Left renal cortex interstitium (tissue), 4 donors: ENCODE data around the gene CTDP1. TPM values are rescaled to one million over a fixed set of nuclear protein-coding genes. Genes with fewer than 3 reads are reported as not detected.
A peak's percentile ranks its signal among the peaks of the same experiment; 100 is the strongest.
"Not testable (repeated sequence)": the region's sequence is repeated elsewhere in the genome, so short reads cannot be mapped to it uniquely, and the experiment has no call there.

Source experiments
- DNase-seq, 4 donors: peaks; one replicate each; pipeline ENCODE4 v3.0.0-alpha.2; 2013; ENCODE audit warnings: low read depth in 4 of 4, low spot score in 2 of 4, missing footprints in 1 of 4
- polyA plus RNA-seq, 4 donors: library from polyadenylated mRNA; unstranded; fragments of 120-200 nt; gene quantifications; one replicate each; pipeline ENCODE4 v1.2.1, GENCODE V29; 2013; ENCODE audit not compliant: insufficient read length in 4 of 4

The CTDP1 gene
- polyA plus RNA-seq, 4 donors, result 11.1 to 18.0 (median 15.2) TPM

- no peak for DNase-seq
These were observed 57.2 kb downstream of the CTDP1 start for GRCh38 chr18:79736846-79737245.

GRCh38 chr18:79737426-79737825 lies 57.8 kb downstream of the CTDP1 start:
- no peak for DNase-seq

- no peak for DNase-seq
These were observed 58.4 kb downstream of the CTDP1 start for GRCh38 chr18:79738041-79738461.

DNA sequence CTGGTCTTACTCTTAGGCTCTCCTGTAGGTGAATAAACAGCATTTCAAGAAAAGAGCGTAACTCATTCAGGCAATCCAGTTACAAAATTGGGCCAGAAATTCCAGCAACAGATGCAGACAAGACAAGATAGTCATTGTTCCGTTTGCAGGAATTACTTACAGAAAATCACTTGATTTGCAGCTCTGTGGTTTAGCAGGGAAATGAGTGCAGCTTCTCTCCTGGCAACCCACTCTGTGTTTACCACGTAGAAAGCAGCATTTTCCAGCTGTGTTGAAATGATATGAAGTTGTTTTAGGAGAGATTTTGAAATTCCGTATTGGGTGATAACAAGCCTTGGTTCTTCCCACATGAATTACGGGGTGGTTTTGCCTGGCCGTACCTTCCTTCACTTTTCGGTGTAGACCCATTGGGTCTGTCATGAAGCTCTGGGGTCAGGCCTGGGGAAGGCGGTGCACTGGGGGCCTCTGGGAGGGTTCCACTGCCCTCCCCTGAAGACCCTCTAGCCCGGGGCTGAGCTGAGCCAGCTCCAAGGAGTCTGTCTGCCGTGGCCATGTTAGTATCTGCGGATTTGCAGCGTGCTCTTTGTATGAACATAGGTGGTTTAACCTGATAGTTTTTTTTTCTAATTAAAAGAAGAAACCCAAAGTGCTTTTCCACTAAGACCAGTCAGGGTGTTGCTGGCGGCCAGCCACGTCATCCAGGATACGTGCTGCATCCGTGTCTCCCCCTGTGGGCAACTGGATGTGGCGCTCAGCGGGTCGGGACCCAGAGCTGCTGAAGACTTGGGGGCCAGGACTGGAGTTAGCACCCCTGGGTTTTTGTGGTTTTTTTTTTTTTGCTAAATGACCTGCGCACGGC lies 59.2 kb downstream of the CTDP1 start:
- DNase-seq, result no peak

DNA sequence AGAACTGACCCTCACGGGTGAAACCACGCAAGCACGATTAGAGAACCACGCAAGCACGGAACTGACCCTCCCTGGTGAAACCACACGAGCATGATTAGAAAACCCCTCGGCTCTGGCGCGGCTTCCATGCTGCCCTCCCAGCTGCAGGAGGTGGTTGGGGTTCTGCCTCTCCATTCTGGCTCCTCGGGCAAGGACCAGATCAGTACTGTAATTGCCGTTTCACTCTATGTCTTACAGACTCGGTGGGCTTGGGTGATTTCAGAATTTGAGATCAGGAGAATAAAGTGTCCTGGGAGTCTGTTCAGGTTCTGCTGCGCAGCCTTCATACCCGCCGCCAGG lies 59.8 kb downstream of the CTDP1 start:
- DNase-seq, result no peak

GRCh38 chr18:79740047-79740446 lies 60.4 kb downstream of the CTDP1 start:
- DNase-seq, result not testable (repeated sequence)

DNA sequence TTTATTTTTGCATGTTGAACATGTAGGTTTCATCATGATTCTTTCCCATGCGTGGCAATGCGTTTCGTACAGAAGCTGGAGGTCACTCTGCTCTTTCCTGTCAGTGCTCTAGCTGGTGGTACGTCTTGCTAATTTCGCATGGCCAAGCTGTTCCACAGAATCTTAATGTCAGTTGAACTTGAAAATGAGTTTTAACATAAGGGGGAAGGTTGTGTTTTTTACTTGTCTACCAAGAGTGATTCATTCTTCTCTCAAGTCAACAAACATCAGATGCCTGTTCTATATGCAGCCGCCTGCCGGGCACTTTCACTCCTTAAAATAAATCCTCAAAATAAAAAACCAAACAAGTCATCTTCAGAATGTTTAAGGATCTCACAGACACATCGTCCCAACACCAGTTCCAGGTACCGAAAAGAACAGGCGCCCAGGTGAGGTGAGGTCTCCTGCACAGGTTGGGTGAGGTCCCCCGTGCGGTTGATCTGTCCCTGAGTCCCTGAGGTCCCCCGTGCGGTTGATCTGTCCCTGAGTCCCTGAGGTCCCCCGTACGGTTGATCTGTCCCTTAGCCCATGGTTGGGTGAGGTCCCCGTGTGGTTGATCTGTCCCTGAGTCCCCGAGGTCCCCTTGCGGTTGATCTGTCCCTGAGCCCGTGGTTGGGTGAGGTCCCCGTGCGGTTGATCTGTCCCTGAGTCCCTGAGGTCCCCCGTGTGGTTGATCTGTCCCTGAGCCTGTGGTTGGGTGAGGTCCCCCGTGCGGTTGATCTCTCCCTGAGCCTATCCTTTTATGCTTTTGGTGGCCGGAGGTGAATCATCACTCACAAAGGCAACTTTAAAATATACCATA lies 61.1 kb downstream of the CTDP1 start:
- DNase-seq, result no peak

GRCh38 chr18:79741362-79741700 lies 61.7 kb downstream of the CTDP1 start:
- no peak for DNase-seq

DNA sequence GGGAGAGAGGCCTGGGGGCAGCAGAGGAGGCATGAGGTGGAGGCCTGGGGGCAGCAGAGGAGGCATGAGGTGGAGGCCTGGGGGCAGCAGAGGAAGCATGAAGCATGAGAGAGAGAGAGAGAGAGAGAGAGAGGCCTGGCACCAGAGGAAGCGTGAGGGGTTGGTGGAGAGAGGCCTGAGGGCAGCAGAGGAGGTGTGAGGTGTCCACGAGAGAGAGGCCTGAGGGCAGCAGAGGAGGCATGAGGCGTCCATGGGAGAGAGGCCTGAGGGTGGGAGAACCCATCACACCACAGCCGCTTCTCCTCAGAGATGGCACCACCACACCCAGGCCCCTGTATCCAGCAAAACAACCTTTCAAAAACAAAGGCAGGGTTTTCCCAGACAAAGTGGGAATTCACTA lies 62.5 kb downstream of the CTDP1 start:
- no peak for DNase-seq

- no peak for DNase-seq
These were observed 65.0 kb downstream of the CTDP1 start for GRCh38 chr18:79744625-79745024.

- no peak for DNase-seq
These were observed 67.1 kb downstream of the CTDP1 start for GRCh38 chr18:79746730-79747129.

- no peak for DNase-seq
These were observed 67.7 kb downstream of the CTDP1 start for GRCh38 chr18:79747156-79747845.

DNA sequence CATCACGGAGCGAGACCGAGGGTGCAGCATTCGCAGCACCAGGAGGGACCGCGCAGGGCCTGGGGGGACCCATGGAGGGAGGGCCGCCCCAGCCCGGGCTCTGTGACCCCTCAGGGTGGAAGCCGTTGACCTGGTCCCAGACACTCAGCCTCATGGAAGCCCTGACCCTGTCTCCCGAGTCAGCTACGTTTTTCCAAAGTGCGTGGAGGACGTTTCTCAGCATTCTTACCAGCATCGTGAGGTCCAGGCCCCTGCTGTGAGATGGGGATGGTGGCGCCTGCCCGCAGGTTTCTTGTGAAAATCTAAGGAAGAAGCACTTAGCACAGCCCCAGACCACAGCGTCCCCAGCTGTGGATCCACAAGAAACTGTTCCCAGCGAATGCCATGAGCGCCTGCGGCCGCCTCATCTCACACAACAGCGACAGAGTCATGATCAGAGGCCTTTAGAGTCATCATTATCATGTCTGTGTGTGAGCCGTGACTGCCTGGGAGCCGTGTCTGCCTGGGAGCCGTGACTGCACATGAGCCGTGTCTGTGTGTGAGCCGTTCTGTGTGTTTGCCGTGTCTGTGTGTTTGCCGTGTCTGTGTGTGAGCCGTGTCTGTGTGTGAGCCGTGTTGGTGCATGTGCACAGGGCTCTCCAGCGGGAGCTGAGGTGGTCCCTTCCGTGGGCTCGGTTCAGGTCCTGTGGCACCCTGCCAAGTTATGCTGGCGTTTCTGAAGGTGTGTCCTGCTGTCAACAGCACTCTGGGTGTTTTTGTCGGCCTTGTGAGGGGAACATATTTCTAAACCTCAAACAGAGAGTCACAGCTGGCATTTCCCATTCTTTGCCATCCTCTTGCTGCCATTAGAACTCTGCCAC lies 68.9 kb downstream of the CTDP1 start:
- DNase-seq, result no peak

- peak in 2 of 4 donors; percentile 22 to 29 for DNase-seq
These were observed 69.9 kb downstream of the CTDP1 start for GRCh38 chr18:79749251-79750191.

GRCh38 chr18:79750980-79751571 lies 71.5 kb downstream of the CTDP1 start:
- DNase-seq, result no peak

DNA sequence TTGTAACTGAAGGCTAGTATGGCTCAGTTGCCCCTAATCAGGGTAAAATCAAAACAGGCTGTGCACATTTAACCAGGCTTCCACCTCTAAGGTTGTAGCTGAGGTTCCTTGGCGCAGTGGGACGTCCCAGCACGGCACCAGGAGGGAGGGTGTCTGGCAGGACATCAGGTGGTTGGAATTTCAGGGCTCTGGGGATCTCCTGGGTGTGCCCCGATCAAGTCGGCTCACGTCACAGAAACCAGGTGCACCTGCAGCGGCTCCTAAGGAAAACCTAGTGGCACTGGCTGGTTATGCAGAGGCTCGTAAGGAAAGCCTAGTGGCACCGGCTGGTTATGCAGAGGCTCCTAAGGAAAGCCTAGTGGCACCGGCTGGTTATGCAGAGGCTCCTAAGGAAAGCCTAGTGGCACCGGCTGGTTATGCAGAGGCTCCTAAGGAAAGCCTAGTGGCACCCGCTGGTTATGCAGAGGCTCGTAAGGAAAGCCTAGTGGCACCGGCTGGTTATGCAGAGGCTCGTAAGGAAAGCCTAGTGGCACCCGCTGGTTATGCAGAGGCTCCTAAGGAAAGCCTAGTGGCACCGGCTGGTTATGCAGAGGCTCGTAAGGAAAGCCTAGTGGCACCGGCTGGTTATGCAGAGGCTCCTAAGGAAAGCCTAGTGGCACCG lies 72.4 kb downstream of the CTDP1 start:
- not testable (repeated sequence) for DNase-seq

- not testable (repeated sequence) for DNase-seq
These were observed 73.3 kb downstream of the CTDP1 start for GRCh38 chr18:79752946-79753345.

- DNase-seq, result no peak
These were observed 73.8 kb downstream of the CTDP1 start for GRCh38 chr18:79753391-79753851.
